Muscle layer of duodenum (tissue), 2 donors: ENCODE results near the gene PEX14.

Experiments used
- H3K27ac ChIP-seq: one replicate; pipeline ENCODE4 v1.7.0; 2013; ENCODE audit warnings: mild to moderate bottlenecking, low read length
- H3K27me3 ChIP-seq: one replicate; pipeline ENCODE4 v1.7.0; 2013; ENCODE audit warnings: low read depth, mild to moderate bottlenecking, control low read depth, low read length
- H3K36me3 ChIP-seq, 2 donors: one replicate each; pipeline ENCODE4 v1.7.0; 2013; ENCODE audit warnings: low read length in 2 of 2, control low read depth in 1 of 2, mild to moderate bottlenecking in 1 of 2; ENCODE audit not compliant: insufficient read depth in 2 of 2, control insufficient read depth in 1 of 2
- H3K4me1 ChIP-seq, 2 donors: one replicate each; pipeline ENCODE4 v1.7.0; 2013; ENCODE audit warnings: low read length in 2 of 2, mild to moderate bottlenecking in 2 of 2, control low read depth in 1 of 2, moderate library complexity in 1 of 2; ENCODE audit not compliant: insufficient read depth in 2 of 2, control insufficient read depth in 1 of 2
- H3K4me3 ChIP-seq, 2 donors: one replicate each; pipeline ENCODE4 v1.7.0; 2013; ENCODE audit warnings: low read length in 2 of 2, low read depth in 1 of 2, mild to moderate bottlenecking in 1 of 2
- H3K9me3 ChIP-seq, 2 donors: one replicate each; pipeline ENCODE4 v1.7.0; 2013; ENCODE audit warnings: low read length in 2 of 2, control low read depth in 1 of 2, mild to moderate bottlenecking in 1 of 2; ENCODE audit not compliant: control insufficient read depth in 1 of 2
- donor health status: healthy.

PEX14 gene

DNA sequence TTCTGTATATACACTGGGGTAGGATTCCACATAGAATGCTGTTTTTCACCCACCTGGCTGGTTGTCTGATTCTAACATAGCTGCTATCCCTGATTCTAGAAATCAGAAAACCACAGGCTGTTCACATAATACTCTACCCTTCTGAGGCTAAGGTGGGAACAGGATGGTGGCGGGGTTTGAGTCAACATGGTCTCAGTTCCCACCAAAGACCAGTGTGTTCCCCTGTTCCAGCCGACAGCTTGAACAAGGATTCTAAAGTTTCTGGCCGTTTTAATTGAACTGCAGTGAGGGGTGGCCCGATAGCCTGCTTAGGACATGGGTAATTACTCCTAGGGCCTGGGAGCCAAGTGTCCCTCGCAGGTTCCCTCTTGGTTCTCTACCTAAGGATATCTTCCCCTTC is 38.4 kb downstream of the PEX14 start:
- Histone ChIP-seq H3K36me3 (no peaks in the 10 kb centered on the region), H3K4me1 (peaks cover 13 to 27% of the 10 kb centered on the region in 2 donors), H3K4me3 (no peak overlapping the region), H3K27me3 (no peaks in the 10 kb centered on the region), H3K27ac (no peak overlapping the region), H3K9me3 (no peaks in the 10 kb centered on the region)

GRCh38 chr1:10514490-10515235 is 39.9 kb downstream of the PEX14 start:
- Histone ChIP-seq H3K4me1 (peaks cover 18 to 33% of the 10 kb centered on the region in 2 donors), H3K27ac (no peak overlapping the region), H3K36me3 (no peaks in the 10 kb centered on the region)

GRCh38 chr1:10515301-10515975 is 40.7 kb downstream of the PEX14 start:
- Histone ChIP-seq H3K4me1 (peaks cover 11 to 28% of the 10 kb centered on the region in 2 donors), H3K27ac (no peak overlapping the region), H3K9me3 (no peaks in the 10 kb centered on the region)

More at GRCh38 chr1:10514490-10515235, 39.9 kb downstream of the PEX14 start:
- Histone ChIP-seq H3K9me3 (no peaks in the 10 kb centered on the region), H3K27me3 (no peaks in the 10 kb centered on the region), H3K4me3 (no peak overlapping the region)

DNA sequence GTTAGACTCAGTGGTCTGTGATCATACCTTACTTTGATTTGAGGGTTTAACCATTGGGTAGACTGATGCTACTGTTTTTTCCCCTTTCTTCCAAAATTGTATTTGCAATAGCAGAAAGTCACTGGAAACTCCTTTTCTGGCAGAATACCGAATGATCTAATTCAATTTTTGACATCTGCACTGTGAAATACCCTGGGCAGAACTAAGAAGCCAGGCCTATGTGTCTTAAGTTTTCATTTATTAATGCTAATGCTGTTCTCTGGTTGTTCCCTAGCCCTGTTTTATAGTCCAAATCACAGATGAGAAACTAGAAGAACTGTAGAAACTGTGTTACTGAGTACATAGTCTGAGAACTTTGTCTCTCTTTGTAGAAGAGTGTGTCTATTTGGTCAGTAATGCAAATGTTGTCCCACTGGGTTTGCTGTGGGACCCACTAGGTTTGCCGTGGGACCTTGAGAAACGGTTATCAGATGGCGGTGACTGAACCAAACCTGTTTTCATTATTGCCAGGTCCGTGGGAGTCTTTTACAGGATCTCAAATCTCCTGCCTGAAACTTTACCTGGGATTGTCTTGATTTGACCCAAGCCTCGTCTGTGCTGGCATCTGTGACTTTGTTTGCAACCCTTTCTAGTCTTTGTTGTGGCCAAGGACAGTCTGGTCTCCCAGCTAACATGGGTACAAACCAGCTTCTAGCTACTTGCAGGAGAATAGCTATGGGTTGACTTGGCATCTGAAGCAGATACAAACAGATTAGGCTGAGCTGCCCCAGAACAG is 41.4 kb downstream of the PEX14 start:
- Histone ChIP-seq H3K27ac (no peak overlapping the region), H3K4me1 (peaks cover 5 to 21% of the 10 kb centered on the region in 2 donors), H3K9me3 (no peaks in the 10 kb centered on the region)

More at GRCh38 chr1:10515301-10515975, 40.7 kb downstream of the PEX14 start:
- Histone ChIP-seq H3K36me3 (no peaks in the 10 kb centered on the region), H3K4me3 (no peak overlapping the region), H3K27me3 (no peaks in the 10 kb centered on the region)

GRCh38 chr1:10516925-10517676 is 42.4 kb downstream of the PEX14 start:
- no peak overlapping the region for H3K4me3 ChIP-seq
- no peaks in the 10 kb centered on the region for H3K27me3 ChIP-seq
- H3K36me3 ChIP-seq: no peaks in the 10 kb centered on the region
- H3K9me3 ChIP-seq: no peaks in the 10 kb centered on the region
- no peak overlapping the region for H3K27ac ChIP-seq
- peaks cover 5 to 14% of the 10 kb centered on the region in 2 donors for H3K4me1 ChIP-seq

More for the DNA sequence above, 41.4 kb downstream of the PEX14 start:
- H3K4me3 ChIP-seq: no peak overlapping the region
- H3K36me3 ChIP-seq: no peaks in the 10 kb centered on the region
- H3K27me3 ChIP-seq: no peaks in the 10 kb centered on the region

- no peaks in the 10 kb centered on the region for H3K9me3 ChIP-seq
- H3K4me3 ChIP-seq: no peak overlapping the region
- H3K27me3 ChIP-seq: no peaks in the 10 kb centered on the region
- peaks cover 5 to 17% of the 10 kb centered on the region in 2 donors for H3K4me1 ChIP-seq
- no peaks in the 10 kb centered on the region for H3K36me3 ChIP-seq
- no peak overlapping the region for H3K27ac ChIP-seq
Observed at GRCh38 chr1:10517677-10517982, 42.9 kb downstream of the PEX14 start.

- no peak overlapping the region for H3K4me3 ChIP-seq
- H3K9me3 ChIP-seq: no peaks in the 10 kb centered on the region
- H3K27me3 ChIP-seq: no peaks in the 10 kb centered on the region
- peaks cover 5 to 18% of the 10 kb centered on the region in 2 donors for H3K4me1 ChIP-seq
- no peaks in the 10 kb centered on the region for H3K36me3 ChIP-seq
- no peak overlapping the region for H3K27ac ChIP-seq
Observed at GRCh38 chr1:10519016-10519417, 44.3 kb downstream of the PEX14 start.

- no peaks in the 10 kb centered on the region for H3K36me3 ChIP-seq
- no peak overlapping the region for H3K4me3 ChIP-seq
- H3K27ac ChIP-seq: no peak overlapping the region
- peaks cover 5 to 10% of the 10 kb centered on the region in 2 donors for H3K4me1 ChIP-seq
- no peaks in the 10 kb centered on the region for H3K27me3 ChIP-seq
- H3K9me3 ChIP-seq: no peaks in the 10 kb centered on the region
Observed at GRCh38 chr1:10520497-10520896, 45.7 kb downstream of the PEX14 start.

GRCh38 chr1:10520952-10521351 is 46.2 kb downstream of the PEX14 start:
- no peaks in the 10 kb centered on the region for H3K36me3 ChIP-seq
- no peaks in the 10 kb centered on the region for H3K27me3 ChIP-seq
- H3K4me1 ChIP-seq: peaks cover 5 to 10% of the 10 kb centered on the region in 2 donors
- H3K4me3 ChIP-seq: no peak overlapping the region
- H3K27ac ChIP-seq: no peak overlapping the region
- H3K9me3 ChIP-seq: no peaks in the 10 kb centered on the region

DNA sequence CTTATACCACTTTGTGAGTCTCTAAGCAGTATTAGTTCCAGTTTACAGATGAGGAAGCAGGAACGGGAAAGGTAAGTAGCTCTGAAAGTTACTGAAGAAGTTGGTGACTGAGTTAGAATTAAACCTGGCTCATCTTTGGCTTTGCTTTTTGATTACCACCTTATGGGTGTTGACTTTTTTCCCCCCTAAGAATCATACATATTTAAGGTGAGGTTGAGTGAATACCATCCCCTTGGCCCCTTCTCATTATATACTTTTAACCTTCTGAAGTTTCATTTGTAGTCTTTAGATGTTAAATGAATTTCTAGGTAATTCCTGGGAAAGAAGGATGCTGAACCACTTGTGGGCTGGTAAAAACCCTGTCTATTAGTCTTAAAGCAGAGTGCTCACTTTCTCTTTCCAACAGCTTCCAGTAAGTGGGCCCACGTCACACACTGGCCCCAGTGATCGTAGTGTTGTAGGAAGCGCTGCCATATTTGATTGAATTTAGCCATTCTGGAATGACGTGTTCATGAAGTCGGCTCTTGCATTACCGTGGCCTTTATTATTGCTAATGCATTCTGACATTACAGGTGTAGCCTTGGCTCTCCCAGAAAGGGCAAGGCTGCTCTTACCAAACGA is 46.9 kb downstream of the PEX14 start:
- Histone ChIP-seq H3K9me3 (no peaks in the 10 kb centered on the region), H3K27ac (no peak overlapping the region), H3K4me1 (peaks cover 5 to 10% of the 10 kb centered on the region in 2 donors), H3K36me3 (no peaks in the 10 kb centered on the region), H3K4me3 (no peak overlapping the region), H3K27me3 (no peaks in the 10 kb centered on the region)
